ENCODE results near the gene NPAS4. TPM values are rescaled to one million over a fixed set of nuclear protein-coding genes. Genes with fewer than 3 reads are reported as not detected.

Gene NPAS4
- polyA plus RNA-seq, 1 of the 3 experiments (the other 2 are of a cell fraction), result 0.03 TPM

DNA sequence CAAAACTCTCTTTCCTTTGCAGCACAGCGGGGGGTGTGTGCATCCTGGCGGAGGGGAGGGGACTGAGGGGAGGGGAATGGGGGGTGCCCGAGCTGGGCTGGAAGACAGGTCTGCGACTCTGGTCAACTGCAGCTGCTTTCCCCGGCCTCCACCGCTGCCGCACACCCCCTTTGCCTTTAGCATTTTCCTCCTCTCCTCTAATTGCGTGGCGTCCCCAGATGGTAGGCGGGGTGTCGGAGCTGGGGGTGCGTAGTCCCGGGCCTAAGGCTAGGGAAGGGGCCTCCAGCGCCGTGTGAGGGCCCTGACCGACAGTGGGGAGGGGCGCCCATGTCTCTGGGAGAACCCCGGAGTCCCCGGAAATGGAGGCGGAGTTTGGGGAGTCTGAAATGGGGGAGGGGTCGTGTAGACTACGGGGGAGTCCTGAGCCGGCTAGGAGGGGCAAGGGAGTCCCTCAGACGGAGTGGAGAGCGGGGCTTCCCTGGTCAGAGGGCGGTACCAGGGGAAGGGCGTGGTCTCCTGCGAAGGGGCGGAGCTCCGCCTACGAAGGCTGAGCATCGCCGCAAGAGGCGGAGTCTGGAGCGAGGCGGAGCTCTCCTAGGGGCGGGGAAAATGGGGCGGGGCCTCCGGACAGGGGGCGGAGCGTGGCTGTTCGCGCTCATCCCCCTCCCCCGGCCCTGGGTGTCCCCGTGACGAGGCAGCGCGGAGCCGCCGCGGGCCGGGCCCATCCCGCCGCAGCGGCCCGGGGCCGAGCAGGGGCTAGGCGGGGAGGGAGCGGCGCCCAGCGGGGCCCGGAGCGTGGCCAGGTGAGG is 45.6 kb downstream of the NPAS4 start, which contains the start of gene PELI3:
Gene PELI3 (plus strand): TSS at position 681 of the 809 bp plus-strand sequence. CDS start 1,224 bp downstream, outside the sequence.
- H3K27ac ChIP-seq (ENCODE audit: low read depth in 2 of 2, low read length in 1 of 2), result peak within 1 kb of the TSS; percentile 46 to 78; a peak in 3 of 4 replicates
- CTCF ChIA-PET, result interaction anchor here (0.7 to 4.5 kb wide), 7 partner anchors 13 to 212 kb away, joined by 3 to 32 read pairs (median 5); partner anchors contain the start of genes DPP3 and MRPL11

More for the DNA sequence above, 45.6 kb downstream of the NPAS4 start, which contains the start of gene PELI3:
- POLR2A ChIA-PET, result interaction anchor here (1.1 to 2.7 kb wide), 3 partner anchors 14 to 28 kb away, joined by 3 to 14 read pairs (median 8); partner anchors contain the start of genes DPP3 and MRPL11
- H4K20me1 ChIP-seq (ENCODE audit: insufficient read depth), result no peaks in the 10 kb centered on the region
- H3K9me3 ChIP-seq, result no peaks in the 10 kb centered on the region
- TF ChIP-seq TCF12 (IDR thresholded peaks at IDR 0.05), result no peak
- TF ChIP-seq, protein P1, sequence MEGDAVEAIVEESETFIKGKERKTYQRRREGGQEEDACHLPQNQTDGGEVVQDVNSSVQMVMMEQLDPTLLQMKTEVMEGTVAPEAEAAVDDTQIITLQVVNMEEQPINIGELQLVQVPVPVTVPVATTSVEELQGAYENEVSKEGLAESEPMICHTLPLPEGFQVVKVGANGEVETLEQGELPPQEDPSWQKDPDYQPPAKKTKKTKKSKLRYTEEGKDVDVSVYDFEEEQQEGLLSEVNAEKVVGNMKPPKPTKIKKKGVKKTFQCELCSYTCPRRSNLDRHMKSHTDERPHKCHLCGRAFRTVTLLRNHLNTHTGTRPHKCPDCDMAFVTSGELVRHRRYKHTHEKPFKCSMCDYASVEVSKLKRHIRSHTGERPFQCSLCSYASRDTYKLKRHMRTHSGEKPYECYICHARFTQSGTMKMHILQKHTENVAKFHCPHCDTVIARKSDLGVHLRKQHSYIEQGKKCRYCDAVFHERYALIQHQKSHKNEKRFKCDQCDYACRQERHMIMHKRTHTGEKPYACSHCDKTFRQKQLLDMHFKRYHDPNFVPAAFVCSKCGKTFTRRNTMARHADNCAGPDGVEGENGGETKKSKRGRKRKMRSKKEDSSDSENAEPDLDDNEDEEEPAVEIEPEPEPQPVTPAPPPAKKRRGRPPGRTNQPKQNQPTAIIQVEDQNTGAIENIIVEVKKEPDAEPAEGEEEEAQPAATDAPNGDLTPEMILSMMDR (IDR thresholded peaks at IDR 0.05), result no peak
- TF ChIP-seq FOXM1 (IDR thresholded peaks at IDR 0.05; ENCODE audit: low read depth), result no peak
- peak; percentile 26; the same call in 1 of the 2 replicates for TF ChIP-seq NRF1 (IDR thresholded peaks at IDR 0.05; ENCODE audit: low read depth, low read length)
- no peak for TF ChIP-seq MEF2A (IDR thresholded peaks at IDR 0.05; ENCODE audit: borderline replicate concordance, low read depth)
- peak; percentile 38; the same call in 1 of the 2 replicates for TF ChIP-seq SIN3A (IDR thresholded peaks at IDR 0.05; ENCODE audit: borderline replicate concordance, low read depth, low read length)
- no peak for TF ChIP-seq GATA2 (CRISPR knock-in tag; IDR thresholded peaks at IDR 0.05)
- no peak for TF ChIP-seq ELF1 (IDR thresholded peaks at IDR 0.05)
- peak; percentile 42; the same call in 1 of the 2 replicates for TF ChIP-seq MXI1 (IDR thresholded peaks at IDR 0.05; ENCODE audit: low read depth, low read length)
- TF ChIP-seq, protein P2, sequence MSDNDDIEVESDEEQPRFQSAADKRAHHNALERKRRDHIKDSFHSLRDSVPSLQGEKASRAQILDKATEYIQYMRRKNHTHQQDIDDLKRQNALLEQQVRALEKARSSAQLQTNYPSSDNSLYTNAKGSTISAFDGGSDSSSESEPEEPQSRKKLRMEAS (IDR thresholded peaks at IDR 0.05; ENCODE audit: low read depth), result no peak
- TF ChIP-seq RFX5 (IDR thresholded peaks at IDR 0.05; ENCODE audit: low read length), result no peak
- TF ChIP-seq EZH2phosphoT487 (IDR thresholded peaks at IDR 0.05; ENCODE audit: borderline replicate concordance, low read depth), result no peak
- TF ChIP-seq FOXJ3 (CRISPR knock-in tag; IDR thresholded peaks at IDR 0.05), result no peak
- TF ChIP-seq TAF1 (IDR thresholded peaks at IDR 0.05; ENCODE audit: borderline replicate concordance, low read depth, low read length), result no peak
- TF ChIP-seq SMC3 (IDR thresholded peaks at IDR 0.05; ENCODE audit: low read depth, low read length), result no peak
- TF ChIP-seq JUND (IDR thresholded peaks at IDR 0.05), result no peak
- TF ChIP-seq POLR2AphosphoS5 (IDR thresholded peaks at IDR 0.05; ENCODE audit: low read depth, low read length), result peak; percentile 57
- TF ChIP-seq TEAD4 (IDR thresholded peaks at IDR 0.05; ENCODE audit: borderline replicate concordance, insufficient read depth), result no peak
- 0 out of 2 replicates have a peak, but pooled peaks have one; percentile 12 for TF ChIP-seq RCOR1 (IDR thresholded peaks at IDR 0.05; ENCODE audit: low read length)
- peak within 1 kb of the TSS; percentile 99 for H3K4me2 ChIP-seq
- no peaks in the 10 kb centered on the region for H3K27me3 ChIP-seq (ENCODE audit: insufficient read depth)
- H2AFZ ChIP-seq (ENCODE audit: low read depth), result peak within 1 kb of the TSS; percentile 94
- peaks cover 8% of the 10 kb centered on the region; the same call in 1 of the 2 replicates for H3K79me2 ChIP-seq (ENCODE audit: insufficient read depth)
- H3F3A ChIP-seq (replicated peaks; ENCODE audit: insufficient read depth), result no peaks in the 10 kb centered on the region
- 5% methylated on average over 11 of the region's 63 CpGs for WGBS (ENCODE audit: low lambda C conversion rate)
- H3K9me2 ChIP-seq, result no peaks in the 10 kb centered on the region
- peak within 1 kb of the TSS; percentile 86 for H3K9ac ChIP-seq
- no peaks in the 10 kb centered on the region for H3K36me3 ChIP-seq (replicated peaks in 1 of 2; ENCODE audit: control insufficient read depth in 1 of 2, insufficient read depth in 2 of 2, low read length in 1 of 2)
- H3K4me1 ChIP-seq (ENCODE audit: control insufficient read depth in 1 of 2, insufficient read depth in 2 of 2, low read depth in 1 of 2, low read length in 1 of 2), result peaks cover 5 to 18% of the 10 kb centered on the region in 2 experiments; a peak in 3 of 4 replicates
- DNase-seq, result peak; percentile 98
- H3K4me3 ChIP-seq (ENCODE audit: low read depth in 2 of 2, low read length in 1 of 2), result peak within 1 kb of the TSS; percentile 76

All from SK-N-SH (cell line).